ENCODE results near the gene TBC1D1.

DNA sequence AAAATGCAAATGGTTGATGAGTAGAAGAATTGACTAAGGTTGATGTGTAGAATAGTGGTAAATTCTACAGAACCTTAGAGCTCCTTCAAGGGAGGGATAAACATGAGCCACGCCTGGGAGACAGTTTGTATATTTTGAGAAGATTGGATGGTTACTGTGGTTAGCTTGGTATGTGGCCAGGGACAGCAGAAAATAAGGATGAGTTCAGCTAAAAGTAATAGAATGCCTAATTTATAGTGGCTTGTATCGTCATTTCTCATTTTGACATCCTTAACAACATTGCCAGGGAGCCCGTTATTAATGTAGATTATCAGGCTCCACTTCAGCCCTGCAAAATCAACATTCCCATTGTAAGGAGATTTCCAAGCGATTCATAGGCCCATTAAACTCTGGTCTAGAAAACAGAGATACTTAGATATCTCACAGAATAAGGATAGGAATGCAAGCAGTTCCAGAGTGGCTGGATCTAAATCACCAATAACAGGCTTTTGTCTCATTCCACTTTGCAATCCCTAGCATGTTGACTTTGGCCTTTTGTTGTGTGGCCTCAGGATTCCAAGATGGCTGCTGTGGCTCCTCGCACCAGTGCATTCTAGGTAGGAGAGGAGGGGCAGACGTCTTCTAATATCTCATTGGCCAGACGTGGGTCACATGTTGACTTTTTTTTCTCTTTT lies 62.9 kb downstream of the TBC1D1 start:
- no peak for TF ChIP-seq TAF1 (IDR thresholded peaks at IDR 0.05; ENCODE audit: borderline replicate concordance, insufficient read depth, low read length)
- TF ChIP-seq, protein P1, sequence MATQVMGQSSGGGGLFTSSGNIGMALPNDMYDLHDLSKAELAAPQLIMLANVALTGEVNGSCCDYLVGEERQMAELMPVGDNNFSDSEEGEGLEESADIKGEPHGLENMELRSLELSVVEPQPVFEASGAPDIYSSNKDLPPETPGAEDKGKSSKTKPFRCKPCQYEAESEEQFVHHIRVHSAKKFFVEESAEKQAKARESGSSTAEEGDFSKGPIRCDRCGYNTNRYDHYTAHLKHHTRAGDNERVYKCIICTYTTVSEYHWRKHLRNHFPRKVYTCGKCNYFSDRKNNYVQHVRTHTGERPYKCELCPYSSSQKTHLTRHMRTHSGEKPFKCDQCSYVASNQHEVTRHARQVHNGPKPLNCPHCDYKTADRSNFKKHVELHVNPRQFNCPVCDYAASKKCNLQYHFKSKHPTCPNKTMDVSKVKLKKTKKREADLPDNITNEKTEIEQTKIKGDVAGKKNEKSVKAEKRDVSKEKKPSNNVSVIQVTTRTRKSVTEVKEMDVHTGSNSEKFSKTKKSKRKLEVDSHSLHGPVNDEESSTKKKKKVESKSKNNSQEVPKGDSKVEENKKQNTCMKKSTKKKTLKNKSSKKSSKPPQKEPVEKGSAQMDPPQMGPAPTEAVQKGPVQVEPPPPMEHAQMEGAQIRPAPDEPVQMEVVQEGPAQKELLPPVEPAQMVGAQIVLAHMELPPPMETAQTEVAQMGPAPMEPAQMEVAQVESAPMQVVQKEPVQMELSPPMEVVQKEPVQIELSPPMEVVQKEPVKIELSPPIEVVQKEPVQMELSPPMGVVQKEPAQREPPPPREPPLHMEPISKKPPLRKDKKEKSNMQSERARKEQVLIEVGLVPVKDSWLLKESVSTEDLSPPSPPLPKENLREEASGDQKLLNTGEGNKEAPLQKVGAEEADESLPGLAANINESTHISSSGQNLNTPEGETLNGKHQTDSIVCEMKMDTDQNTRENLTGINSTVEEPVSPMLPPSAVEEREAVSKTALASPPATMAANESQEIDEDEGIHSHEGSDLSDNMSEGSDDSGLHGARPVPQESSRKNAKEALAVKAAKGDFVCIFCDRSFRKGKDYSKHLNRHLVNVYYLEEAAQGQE (IDR thresholded peaks at IDR 0.05; ENCODE audit: insufficient read depth in 1 of 2, low read depth in 2 of 2, low read length in 2 of 2): no peak
